AG09309 (cell line): ENCODE measurements around the gene CELF4.

Experiments used
- DNase-seq: peaks from one replicate; pipeline ENCODE4 v3.0.0-alpha.2; 2010; ENCODE audit warnings: low read depth
- H3K4me3 ChIP-seq: 2 replicates; pipeline ENCODE4 v1.5.1; 2011; ENCODE audit warnings: mild to moderate bottlenecking, low read depth, low read length, moderate library complexity; ENCODE audit not compliant: control insufficient read depth
- TF ChIP-seq, protein P1 (sequence below): IDR thresholded peaks from 2 replicates; pipeline ENCODE4 v1.5.1; 2011; ENCODE audit warnings: mild to moderate bottlenecking, low read depth, low read length, inconsistent platforms; ENCODE audit not compliant: insufficient read depth, control insufficient read depth; ENCODE audit errors: missing control alignments

CELF4 gene

GRCh38 chr18:37476611-37477295 is 88.8 kb downstream of the CELF4 start:
- no peak overlapping the region for H3K4me3 ChIP-seq
- TF ChIP-seq, protein P1, sequence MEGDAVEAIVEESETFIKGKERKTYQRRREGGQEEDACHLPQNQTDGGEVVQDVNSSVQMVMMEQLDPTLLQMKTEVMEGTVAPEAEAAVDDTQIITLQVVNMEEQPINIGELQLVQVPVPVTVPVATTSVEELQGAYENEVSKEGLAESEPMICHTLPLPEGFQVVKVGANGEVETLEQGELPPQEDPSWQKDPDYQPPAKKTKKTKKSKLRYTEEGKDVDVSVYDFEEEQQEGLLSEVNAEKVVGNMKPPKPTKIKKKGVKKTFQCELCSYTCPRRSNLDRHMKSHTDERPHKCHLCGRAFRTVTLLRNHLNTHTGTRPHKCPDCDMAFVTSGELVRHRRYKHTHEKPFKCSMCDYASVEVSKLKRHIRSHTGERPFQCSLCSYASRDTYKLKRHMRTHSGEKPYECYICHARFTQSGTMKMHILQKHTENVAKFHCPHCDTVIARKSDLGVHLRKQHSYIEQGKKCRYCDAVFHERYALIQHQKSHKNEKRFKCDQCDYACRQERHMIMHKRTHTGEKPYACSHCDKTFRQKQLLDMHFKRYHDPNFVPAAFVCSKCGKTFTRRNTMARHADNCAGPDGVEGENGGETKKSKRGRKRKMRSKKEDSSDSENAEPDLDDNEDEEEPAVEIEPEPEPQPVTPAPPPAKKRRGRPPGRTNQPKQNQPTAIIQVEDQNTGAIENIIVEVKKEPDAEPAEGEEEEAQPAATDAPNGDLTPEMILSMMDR: no peak
- DNase-seq: no peak

GRCh38 chr18:37476182-37476581 is 89.4 kb downstream of the CELF4 start:
- no peak for DNase-seq
- TF ChIP-seq, protein P1: peak; percentile 66
- H3K4me3 ChIP-seq: no peak overlapping the region

DNA sequence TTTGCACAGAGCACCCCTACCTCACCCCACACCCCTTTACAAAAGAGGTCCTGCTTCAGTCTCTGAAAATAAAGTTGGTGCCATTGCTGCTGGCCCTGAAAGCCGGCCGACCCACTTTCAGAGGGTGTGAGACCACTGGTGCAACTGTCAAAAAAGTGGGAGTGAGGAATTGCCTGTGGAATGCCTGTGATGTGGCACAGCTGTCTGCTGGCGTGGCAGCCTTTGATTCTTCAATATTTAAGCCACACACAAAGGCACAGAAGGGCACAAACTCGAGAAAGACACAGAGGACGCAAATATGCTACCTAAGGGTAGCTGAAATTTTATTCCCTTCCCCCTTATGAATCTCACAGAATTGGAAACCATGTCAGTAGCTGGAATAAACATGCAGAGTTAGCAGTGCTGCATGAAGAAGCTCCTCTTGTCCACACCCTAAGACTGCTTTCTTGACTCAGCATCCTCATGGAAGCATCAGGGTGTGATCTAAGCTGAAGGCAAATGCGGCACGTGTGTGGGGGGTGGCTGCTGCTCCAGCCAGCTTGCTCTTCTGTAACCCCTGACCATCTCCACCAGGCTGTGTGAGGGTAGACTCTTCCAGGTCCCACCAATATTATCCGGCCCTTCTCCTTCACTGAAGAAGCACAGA is 92.3 kb downstream of the CELF4 start:
- no peak overlapping the region for H3K4me3 ChIP-seq
- no peak for DNase-seq
- TF ChIP-seq, protein P1: no peak

DNA sequence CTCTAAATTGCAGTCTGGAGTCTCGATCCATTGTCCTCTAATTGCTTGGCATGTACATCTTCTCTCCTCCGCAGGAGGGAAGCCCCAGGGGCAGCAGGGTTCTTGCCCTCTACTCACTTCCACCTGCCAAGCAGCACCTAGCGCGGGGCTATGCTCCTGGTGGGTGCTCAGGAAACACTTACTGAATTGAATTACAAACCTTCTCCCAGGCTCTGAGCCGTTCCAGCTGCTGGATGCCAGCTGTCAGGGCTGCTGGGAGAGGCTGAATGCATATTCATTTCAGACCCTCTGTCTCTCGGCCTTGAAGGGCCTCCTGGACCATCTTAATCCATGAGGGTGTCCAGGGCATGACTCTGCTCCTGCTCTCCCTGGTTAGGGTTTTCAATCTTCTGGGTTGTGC is 94.0 kb downstream of the CELF4 start:
- DNase-seq: no peak
- TF ChIP-seq, protein P1: no peak

GRCh38 chr18:37470986-37471385 is 94.6 kb downstream of the CELF4 start:
- DNase-seq: no peak
- TF ChIP-seq, protein P1: no peak
- no peak overlapping the region for H3K4me3 ChIP-seq

More for the DNA sequence above, 94.0 kb downstream of the CELF4 start:
- no peak overlapping the region for H3K4me3 ChIP-seq

- no peak for DNase-seq
- TF ChIP-seq, protein P1: no peak
- H3K4me3 ChIP-seq: no peak overlapping the region
Observed at GRCh38 chr18:37467002-37467662, 98.5 kb downstream of the CELF4 start.
